Measurements from ENCODE around the gene METTL8. TPM values are rescaled to one million over a fixed set of nuclear protein-coding genes. Genes with fewer than 3 reads are reported as not detected.
A peak's percentile ranks its signal among the peaks of the same experiment; 100 is the strongest.

The METTL8 gene, protein sequence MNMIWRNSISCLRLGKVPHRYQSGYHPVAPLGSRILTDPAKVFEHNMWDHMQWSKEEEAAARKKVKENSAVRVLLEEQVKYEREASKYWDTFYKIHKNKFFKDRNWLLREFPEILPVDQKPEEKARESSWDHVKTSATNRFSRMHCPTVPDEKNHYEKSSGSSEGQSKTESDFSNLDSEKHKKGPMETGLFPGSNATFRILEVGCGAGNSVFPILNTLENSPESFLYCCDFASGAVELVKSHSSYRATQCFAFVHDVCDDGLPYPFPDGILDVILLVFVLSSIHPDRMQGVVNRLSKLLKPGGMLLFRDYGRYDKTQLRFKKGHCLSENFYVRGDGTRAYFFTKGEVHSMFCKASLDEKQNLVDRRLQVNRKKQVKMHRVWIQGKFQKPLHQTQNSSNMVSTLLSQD
- total RNA-seq (2014; rRNA removed; shearing (Covaris generic)) = 34.3 and 35.2 TPM in 2 replicates
- polyA plus RNA-seq (2014; cell fraction: nucleus; rRNA removed) = 23.1 and 65.4 TPM in 2 replicates

DNA sequence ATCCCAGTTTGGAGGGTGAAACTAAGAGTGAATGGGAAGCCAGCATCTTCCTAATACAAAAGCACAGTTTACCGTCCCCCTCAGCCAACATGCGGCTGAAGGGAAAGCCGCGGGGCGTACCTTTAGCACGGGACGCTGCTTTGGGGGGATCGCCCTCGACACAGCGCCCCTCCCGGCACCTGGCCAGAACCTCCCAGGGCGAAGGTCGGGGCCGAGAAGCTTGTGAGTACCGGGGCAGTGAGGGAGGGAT is at the start of gene METTL8:
Gene METTL8, minus strand, starts transcription at position 228 of the 250 bp plus-strand sequence. CDS start 41,805 bp downstream, outside the sequence.
- DNase-seq (ENCODE audit: extremely low read depth, low read depth) = no peak

DNA sequence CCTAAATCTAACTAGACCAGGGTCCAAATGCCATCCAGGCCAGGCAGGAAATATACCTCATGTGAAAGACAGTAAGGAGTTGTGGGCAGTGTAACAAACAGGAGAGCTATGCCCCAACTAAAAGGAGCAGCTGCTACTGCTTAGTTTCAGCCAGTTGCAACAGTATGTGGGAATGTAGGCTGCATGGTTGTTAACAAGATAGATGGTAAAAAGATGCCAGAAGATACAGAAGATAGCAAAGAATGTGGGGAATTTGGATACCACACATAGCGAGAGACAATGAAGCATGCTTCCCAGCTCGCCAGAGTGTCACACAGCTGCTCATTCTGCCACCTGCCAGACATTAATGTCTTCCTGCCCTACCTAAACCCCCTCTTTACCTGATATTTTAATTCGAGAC is 49.1 kb upstream of the METTL8 start:
- no peak for DNase-seq (ENCODE audit: extremely low read depth, low read depth)

DNA sequence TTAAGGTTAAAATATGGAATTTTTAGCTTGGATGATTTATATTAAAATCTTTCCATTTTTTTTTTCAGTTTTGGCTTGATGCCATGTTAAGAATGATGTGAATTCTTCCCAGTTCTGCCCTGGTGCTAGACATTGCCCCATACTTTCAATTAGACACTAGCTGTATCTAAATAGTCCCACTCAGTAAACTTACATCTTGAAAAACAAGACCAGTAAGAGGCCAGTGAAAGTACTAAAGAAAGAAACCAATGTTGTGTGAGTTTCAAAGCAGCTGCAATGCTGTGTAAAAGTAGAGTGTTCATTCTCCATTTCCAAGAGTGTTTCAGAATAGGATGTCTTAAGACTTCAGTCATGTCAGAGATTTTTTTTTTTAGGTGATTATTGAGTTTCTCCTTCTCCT is 48.5 kb upstream of the METTL8 start:
- no peak for DNase-seq (ENCODE audit: extremely low read depth, low read depth)

DNA sequence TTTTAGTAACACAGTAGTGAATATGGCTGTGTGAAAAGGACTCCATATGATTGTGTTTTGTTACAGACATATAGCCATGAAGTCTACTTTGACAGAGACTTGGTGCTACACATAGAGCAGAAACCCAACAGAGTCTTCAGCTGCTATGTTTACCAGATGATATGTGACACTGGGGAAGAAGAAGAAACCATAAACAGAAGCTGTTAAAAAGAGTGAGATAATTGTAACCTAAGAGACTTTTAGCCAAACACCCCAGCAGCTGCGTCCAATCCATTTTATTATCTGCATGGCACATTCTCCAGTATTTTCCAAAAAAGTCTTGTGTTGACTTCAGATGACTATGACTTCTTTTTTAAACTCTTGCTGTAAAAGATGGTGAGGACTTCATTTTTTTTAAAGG is 47.1 kb upstream of the METTL8 start:
- DNase-seq (ENCODE audit: extremely low read depth, low read depth) = no peak

DNA sequence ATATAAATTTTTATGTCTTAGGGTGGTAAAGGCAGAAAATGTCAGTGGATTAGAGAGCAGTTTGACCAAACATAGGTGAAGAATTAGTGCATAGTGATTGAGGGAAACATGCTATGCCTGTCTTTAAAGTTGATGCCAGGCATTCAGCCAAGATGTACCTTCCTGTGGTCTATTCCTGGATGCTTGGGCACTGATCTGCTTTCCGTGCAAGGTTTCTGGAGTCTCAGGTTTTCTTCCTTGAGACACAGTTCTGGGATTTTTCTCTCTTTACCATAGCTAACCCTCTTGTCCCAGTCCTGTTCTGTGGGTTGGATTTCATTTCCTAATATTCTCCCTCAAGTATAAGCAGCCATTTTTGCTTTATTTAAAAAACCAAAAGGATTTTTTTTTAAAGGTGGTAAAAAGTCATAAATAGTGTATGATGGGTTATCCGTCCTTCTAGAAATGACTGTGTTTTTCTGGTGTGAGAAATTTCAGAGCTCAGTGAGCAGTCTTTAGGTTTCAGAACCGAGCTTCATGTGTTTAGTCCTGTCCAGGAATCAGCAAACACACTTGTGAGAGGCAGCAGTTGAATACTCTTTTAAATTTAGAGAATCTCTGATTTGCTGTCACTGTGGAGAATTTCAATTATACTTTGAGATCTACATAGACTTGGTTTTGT is 45.5 kb upstream of the METTL8 start:
- no peak for DNase-seq (ENCODE audit: extremely low read depth, low read depth)

DNA sequence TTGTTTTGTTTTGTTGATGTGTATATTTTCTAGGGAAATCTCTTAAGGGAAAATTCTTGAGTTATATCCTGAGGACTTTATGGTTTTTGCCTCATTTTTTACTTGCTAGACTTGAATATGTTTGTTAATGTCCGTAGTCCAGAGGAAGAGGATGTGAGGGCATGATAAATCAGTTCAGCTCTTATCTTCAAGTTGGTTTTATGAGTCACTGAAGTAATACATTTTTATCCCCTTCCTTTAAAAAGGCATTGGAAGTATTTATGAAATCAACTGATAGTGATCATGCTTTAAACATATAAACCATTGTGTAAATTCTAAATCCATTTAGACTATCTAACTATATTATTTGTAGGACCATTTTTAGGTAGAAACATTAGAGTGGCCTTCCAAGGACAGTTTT is 44.6 kb upstream of the METTL8 start:
- no peak for DNase-seq (ENCODE audit: extremely low read depth, low read depth)

DNA sequence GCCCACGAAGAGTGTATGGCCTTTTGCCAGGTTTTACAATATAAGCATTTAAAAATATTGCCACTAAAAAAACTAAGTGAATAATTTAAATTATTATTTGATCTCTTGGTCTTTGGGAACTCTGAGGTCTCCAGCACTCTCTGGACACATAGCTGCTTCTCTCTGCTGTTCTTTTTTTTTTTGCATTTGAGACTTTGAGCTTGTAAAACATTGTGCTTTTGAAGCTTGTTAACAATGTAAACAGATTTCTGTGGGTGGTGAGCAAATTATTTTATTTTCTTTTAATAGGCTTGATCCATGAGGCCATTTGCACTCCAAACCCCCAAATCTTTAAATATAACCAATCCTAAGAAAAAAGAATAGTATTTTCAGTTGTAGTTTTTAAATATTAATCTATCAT is 42.2 kb upstream of the METTL8 start:
- DNase-seq (ENCODE audit: extremely low read depth, low read depth) = no peak

DNA sequence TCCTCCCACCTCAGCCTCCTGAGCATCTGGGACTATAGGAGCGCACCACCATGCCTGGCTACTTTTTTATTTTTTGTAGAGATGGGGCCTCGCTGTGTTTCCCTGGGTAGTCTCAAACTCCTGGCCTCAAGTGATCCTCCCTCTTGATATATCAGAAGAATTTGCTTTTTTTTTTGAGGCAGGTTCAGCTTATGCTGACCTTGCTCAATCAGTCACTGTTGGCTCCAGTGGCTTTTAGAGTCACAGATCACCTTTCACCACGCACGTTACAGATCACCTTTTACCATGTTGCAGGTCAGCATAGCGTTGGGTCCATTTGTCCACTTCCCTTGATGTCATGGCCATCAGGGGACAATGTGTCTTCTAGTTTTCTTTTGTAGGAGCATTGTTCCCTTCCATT is 36.3 kb upstream of the METTL8 start:
- no peak for DNase-seq (ENCODE audit: extremely low read depth, low read depth)

DNA sequence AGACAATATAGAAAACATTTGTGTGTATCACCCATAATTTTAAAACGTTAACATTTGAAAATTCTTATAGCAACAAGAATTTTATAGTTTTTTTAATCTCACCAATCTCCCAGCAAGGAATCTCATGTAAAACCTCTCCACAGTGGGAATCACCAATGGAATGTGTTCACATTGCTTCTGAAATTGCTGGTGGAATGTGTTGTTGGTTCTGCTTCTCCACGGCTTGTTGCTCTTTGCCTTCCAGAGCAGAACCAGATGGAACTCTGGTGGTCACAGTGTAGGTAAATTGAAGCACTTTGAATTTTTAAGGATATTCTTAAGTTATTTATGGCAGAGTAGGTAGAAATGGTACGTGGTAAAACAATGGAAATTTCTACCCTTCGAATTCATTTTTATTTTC is 35.4 kb upstream of the METTL8 start:
- DNase-seq (ENCODE audit: extremely low read depth, low read depth) = no peak

DNA sequence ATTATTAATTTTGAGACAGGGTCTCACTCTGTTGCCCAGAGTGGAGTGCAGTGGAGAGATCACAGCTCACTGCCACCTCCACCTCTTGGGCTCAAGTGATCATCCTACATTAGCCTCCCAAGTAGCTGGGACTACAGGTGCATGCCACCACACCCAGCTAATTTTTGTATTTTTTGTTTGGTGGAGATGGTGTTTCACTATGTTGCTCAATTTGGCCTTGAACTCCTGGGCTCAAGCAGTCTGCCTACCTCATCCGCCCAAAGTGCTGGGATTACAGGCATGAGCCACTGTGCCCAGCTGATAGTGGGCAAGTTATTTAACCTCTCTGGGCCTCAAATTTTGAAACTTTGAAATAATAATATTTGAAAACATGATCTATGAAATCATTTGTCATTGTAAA is 26.7 kb upstream of the METTL8 start:
- no peak for DNase-seq (ENCODE audit: extremely low read depth, low read depth)

DNA sequence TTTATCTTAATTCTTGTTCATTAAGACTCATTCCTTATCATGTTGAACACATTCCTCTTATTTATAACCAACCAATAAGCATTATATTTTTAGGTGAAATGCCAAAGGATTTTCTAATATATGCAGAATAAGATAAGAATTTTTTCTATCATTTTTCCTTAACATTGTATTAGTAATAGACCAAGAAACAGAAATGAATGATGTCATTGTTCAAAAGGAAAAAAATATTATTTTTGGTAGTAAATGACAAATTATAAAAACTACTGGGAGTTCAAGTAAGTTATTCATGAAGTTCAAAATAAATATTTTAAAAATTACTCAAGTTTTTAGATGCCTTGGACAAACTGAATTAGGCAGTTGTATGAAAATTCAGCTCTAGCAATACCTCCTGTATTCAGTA is 25.7 kb upstream of the METTL8 start:
- DNase-seq (ENCODE audit: extremely low read depth, low read depth) = no peak

DNA sequence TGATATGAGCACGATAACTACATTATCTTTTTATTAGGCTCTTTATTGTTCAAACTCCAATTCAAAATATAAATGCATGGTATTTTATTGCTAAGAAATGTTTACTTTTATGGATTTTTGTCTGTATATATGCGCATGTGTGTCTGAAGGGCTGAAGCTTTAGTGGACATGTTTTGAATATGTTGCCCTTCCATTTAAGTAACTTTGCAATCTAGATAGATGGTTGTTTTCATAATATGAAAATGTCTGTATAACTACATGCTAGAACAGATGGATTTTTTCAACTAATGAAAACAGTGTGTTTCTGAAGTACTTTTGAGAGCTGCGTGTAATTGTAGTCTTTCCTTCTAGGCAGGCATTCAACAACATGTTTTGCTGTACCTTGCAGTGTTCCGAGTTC is 19.0 kb upstream of the METTL8 start:
- no peak for DNase-seq (ENCODE audit: extremely low read depth, low read depth)

DNA sequence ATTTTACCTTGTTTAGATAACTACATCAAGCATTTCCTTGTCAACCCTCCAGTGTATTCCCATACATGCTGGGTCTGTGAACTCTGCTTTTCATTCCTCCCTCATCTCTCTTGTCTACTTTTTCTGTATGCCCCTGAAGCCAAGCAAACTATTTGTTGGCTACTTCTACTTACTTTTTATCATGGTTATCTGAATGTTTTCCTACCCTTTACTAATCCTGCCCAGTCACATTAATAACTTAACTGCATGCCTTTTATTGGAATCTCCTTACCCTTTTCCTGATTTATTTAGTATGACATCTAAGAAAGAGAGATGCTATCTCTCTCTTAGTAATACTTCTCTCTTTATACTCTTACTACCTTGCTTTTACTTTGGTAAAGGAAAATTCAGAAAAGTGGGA is 17.3 kb upstream of the METTL8 start:
- DNase-seq (ENCODE audit: extremely low read depth, low read depth) = no peak

DNA sequence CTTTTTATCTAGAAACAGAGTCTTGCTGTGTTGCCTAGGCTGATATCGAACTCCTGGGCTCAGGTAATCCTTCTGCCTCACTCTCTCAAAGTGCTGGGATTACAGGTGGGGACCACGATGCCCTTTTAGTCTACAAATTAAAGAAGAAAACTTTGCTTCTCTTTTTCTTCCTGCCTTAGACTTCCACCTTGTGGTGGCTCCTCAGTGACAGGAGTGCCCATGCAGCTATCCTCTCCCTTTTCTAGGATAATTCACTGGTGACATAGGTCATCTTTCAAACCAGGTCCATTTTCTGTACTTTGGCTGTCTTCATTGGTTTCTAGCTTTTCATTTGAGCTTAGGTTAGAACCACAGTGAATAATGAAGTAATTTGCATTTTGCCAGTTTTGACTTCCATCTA is 13.9 kb upstream of the METTL8 start:
- no peak for DNase-seq (ENCODE audit: extremely low read depth, low read depth)

DNA sequence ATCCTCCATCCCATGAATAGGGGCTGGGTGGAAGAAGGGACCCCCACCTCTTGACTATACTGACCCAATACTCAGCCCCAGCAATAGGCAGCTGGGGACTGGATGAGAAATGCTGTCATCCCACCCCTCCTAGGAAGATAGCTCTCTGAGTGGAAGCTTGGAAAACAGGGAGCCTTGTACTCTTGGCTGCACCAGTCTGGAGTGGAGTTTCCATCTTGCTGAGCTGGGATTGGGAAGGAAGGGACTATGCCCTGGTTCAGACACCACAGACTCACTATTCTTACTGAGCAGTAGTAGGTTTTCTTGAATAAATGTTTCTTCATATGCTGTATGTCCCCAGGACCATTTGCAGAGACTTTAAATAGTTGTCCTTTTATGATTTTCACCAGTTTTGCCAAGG is 7.7 kb upstream of the METTL8 start:
- no peak for DNase-seq (ENCODE audit: extremely low read depth, low read depth)

DNA sequence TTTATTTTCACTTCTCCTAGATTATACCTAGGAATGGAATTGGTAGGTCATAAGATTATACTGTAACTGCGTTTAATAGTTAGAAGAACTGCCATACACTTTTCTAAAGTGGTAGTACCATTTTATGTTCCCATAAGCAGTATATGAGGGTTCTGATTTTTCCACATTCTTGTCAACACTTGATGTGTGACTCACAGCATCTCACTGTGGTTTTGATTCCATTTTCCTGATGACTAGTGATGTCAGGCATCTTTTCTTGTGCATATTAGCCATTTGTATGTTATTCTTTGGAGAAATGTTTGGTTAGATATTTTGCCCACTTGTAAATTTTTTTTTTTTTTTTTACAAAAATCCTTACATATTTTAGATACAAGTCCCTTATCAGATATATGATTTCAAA is 2.5 kb upstream of the METTL8 start:
- peak; percentile 11 for DNase-seq (ENCODE audit: extremely low read depth, low read depth)

DNA sequence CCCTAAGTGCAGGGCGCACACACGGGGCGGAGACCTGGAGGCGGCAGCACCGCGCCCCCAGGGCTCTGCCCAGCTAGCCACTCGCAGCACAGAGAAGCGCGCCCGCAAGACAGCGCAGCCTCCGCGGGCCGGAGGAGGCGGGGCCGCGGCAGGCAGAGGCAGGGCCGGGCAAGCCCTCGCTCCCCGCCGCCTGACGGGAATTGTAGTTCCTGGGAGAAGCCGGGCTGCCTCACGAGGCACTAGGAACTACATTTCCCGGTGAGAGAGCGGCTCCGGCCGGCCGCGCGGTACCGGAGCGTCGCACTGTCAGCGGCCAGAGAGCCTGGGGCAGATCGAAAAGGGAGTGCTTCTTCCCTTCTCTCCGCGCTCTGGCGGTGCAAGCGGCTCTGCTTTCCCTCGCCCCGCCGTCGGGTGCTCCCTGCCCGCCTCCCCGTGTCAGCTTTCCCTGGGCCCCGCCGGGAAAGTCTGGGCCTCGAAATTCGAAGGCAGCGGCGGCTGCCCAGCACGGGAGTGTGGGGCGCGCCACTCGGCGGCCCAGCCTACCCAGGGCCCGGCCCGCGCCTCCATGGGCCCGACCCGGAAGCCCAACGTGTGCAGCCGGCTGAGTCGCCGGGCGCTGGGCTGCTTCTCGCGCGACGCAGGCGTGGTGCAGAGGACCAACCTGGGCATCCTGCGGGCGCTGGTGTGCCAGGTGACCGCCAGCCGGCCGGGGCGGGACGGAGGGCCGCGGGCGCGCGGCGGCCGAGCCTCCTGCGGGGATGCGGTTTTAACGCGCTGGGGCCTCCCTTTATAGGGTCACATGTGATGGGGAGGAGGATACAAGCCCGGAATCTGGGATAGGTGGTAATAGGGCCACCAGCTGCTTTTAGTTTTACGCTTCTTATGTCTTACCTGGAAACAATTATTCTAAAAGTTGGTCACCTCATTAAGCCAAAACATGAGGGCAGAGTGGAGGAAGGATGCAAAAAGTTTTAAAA is 511 bp upstream of the METTL8 start, which contains the start of gene DCAF17:
Gene DCAF17, plus strand, starts transcription at position 214 of the 977 bp plus-strand sequence. Its CDS starts 352 bp downstream, at position 566.
- peak; percentile 96 for DNase-seq (ENCODE audit: extremely low read depth, low read depth)

DNA sequence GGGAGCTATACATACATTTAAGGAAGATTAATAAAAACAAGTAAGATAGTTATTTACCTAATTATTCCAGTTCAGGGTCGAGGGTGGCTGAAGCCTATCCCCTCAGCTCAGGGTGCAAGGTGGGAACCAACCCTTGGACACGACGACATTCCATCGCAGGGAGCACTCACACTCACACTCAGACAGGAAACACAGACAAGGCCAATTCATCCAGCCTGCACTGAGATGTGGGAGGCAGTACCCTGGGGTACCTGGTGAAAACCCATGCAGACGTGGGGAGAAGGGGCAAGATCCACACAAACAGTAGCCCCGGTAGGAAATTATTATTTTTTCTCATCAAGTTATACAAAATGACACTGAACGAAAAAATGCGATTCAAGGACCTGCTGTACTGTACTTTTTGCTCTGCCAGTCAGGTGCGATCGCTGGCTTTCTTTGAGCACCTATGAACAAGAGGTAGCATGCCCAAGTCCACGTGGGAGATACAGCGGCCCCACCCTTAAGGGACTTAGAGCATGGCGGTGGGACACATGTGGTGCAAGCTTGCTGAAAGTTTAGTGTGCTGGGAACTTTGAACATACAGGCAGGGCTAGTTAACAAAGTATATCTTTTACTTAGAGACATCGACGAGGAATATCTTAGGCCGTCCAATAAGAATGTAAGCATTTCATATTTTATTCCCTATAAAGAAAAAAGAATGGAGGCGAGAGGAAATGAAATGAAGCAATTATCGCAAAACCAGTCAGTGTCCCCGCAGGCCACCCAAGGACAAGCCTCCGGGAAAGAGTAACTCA is 624 bp downstream of the METTL8 start:
- DNase-seq (ENCODE audit: extremely low read depth, low read depth) = peak; percentile 48

DNA sequence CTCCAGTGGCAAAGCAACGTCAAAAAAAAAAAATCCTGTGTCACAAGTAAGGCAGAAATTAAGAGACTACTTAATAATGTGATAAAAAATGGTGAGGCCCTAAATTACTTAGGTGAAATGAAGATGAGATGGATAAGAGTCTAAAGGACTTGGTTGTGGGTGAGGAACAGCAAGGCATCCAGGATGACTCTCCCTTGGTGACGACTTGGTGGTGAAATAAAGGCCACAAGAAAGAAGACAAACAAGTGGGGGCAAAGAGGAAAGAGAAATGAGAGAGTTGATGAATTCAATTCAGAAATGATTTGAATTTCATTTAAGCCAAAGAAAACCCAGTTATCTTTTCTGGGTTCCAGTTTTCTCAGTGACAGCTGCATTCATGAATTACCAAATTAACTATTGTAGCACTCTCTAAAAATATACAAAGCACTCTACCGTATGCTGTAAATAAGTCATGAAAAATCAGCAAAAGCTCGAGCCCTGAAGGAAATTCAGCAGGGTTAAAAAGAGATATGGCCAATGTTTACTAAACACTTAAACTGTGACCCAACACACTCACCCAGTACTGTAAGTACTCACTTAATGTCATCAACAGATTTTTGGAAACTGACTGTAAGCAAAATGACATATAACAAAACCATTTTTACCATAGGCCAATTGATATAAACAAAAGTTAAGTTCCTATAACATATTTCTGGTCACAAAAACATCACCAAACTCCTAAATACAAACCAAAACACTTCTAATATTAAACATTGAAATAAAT is 1.4 kb downstream of the METTL8 start:
- no peak for DNase-seq (ENCODE audit: extremely low read depth, low read depth)

Measured in NCI-H460 (cell line).